Measurements from ENCODE around the gene GRIA4.

GRIA4 gene

DNA sequence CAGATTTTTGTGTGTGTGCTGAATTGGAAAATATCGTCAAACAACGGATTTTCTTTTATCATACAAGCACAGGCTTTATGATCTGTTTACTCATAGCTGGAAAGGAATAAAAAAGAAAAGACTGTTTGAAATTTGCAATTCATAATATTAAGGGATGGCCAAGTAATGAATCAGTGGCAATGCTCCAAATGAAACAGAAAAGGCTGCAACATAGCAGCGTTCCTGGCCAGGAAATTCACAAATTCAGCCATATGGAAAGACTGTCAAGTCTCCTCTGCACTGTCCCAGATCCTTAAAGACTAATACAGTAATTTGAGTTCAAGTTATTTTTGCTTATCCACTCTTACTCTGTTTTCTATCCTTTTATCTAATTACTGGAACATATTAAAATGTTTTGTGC is 313.9 kb downstream of the GRIA4 start:
- 94% methylated on average over 3 of the region's 3 CpGs for WGBS
- H3K9ac ChIP-seq (ENCODE audit: low read depth, low read length): no peak overlapping the region
- peaks cover 3% of the 10 kb centered on the region; the same call in 1 of the 2 replicates for H3K4me1 ChIP-seq (ENCODE audit: insufficient read depth, low read length)
- no peak overlapping the region for H3K27ac ChIP-seq (ENCODE audit: low read depth, low read length)
- no peaks in the 10 kb centered on the region for H3K9me3 ChIP-seq (ENCODE audit: insufficient read depth, low read depth, low read length)
- no peak overlapping the region for H3K4me3 ChIP-seq (ENCODE audit: low read length)
- H3K27me3 ChIP-seq (ENCODE audit: insufficient read depth, low read length): no peaks in the 10 kb centered on the region
- no peaks in the 10 kb centered on the region for H3K36me3 ChIP-seq (ENCODE audit: insufficient read depth, low read length)

- H3K27me3 ChIP-seq (ENCODE audit: insufficient read depth, low read length): no peaks in the 10 kb centered on the region
- 96% methylated on average over 2 of the region's 3 CpGs for WGBS
- no peak overlapping the region for H3K9ac ChIP-seq (ENCODE audit: low read depth, low read length)
- no peak overlapping the region for H3K27ac ChIP-seq (ENCODE audit: low read depth, low read length)
- no peaks in the 10 kb centered on the region for H3K9me3 ChIP-seq (ENCODE audit: insufficient read depth, low read depth, low read length)
- no peaks in the 10 kb centered on the region for H3K36me3 ChIP-seq (ENCODE audit: insufficient read depth, low read length)
- peaks cover 3% of the 10 kb centered on the region; the same call in 1 of the 2 replicates for H3K4me1 ChIP-seq (ENCODE audit: insufficient read depth, low read length)
- H3K4me3 ChIP-seq (ENCODE audit: low read length): no peak overlapping the region
These were observed 319.4 kb downstream of the GRIA4 start for GRCh38 chr11:105929084-105929955.

DNA sequence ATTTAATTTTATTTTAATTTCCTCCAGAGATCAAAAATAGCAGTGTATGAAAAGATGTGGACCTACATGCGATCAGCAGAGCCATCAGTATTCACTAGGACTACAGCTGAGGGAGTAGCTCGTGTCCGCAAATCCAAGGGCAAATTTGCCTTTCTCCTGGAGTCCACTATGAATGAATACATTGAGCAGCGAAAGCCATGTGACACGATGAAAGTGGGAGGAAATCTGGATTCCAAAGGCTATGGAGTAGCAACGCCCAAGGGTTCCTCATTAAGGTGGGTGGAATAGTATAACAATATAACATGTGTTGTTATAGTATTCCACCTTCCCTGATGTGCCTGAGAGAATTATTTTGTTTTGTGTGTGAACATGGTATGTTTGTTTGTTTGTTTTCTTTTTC is 323.8 kb downstream of the GRIA4 start:
- Histone ChIP-seq H3K9me3 (ENCODE audit: insufficient read depth, low read depth, low read length) (no peaks in the 10 kb centered on the region), H3K4me3 (ENCODE audit: low read length) (no peak overlapping the region), H3K9ac (ENCODE audit: low read depth, low read length) (no peak overlapping the region), H3K36me3 (ENCODE audit: insufficient read depth, low read length) (no peaks in the 10 kb centered on the region), H3K27ac (ENCODE audit: low read depth, low read length) (no peak overlapping the region), H3K4me1 (ENCODE audit: insufficient read depth, low read length) (peaks cover 21% of the 10 kb centered on the region), H3K27me3 (ENCODE audit: insufficient read depth, low read length) (no peaks in the 10 kb centered on the region)
- 91% methylated on average over 6 of the region's 6 CpGs for WGBS

DNA sequence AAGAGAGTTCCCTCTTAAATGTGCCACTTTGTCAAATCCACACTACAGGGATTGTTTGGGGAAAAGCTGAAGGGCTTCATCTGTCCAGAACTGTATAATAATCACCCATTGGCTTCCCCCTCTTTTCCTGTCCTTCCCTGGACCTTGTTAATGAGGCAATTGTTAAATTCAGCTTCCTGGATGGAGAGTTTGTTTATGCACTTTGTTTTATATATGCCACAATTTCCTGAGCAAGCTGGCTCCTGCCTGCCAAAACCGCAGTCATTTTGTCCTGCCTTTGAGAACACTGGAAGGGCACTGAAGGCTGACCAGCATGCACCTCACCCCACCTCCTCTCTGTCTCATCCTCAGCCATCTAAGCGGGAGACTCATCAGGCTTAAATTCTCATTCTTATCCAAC is 325.9 kb downstream of the GRIA4 start:
- WGBS: 78% methylated on average over 2 of the region's 2 CpGs

GRCh38 chr11:105937331-105937730 is 327.5 kb downstream of the GRIA4 start:
- Histone ChIP-seq H3K27me3 (ENCODE audit: insufficient read depth, low read length) (no peaks in the 10 kb centered on the region), H3K27ac (ENCODE audit: low read depth, low read length) (no peak overlapping the region), H3K4me1 (ENCODE audit: insufficient read depth, low read length) (peaks cover 21% of the 10 kb centered on the region), H3K9me3 (ENCODE audit: insufficient read depth, low read depth, low read length) (no peaks in the 10 kb centered on the region), H3K4me3 (ENCODE audit: low read length) (no peak overlapping the region), H3K36me3 (ENCODE audit: insufficient read depth, low read length) (no peaks in the 10 kb centered on the region), H3K9ac (ENCODE audit: low read depth, low read length) (no peak overlapping the region)
- 97% methylated on average over 2 of the region's 4 CpGs for WGBS

More for the DNA sequence above, 325.9 kb downstream of the GRIA4 start:
- H3K36me3 ChIP-seq (ENCODE audit: insufficient read depth, low read length): no peaks in the 10 kb centered on the region
- H3K4me1 ChIP-seq (ENCODE audit: insufficient read depth, low read length): peaks cover 21% of the 10 kb centered on the region
- H3K27me3 ChIP-seq (ENCODE audit: insufficient read depth, low read length): no peaks in the 10 kb centered on the region
- H3K9ac ChIP-seq (ENCODE audit: low read depth, low read length): no peak overlapping the region
- H3K27ac ChIP-seq (ENCODE audit: low read depth, low read length): no peak overlapping the region
- H3K4me3 ChIP-seq (ENCODE audit: low read length): no peak overlapping the region
- no peaks in the 10 kb centered on the region for H3K9me3 ChIP-seq (ENCODE audit: insufficient read depth, low read depth, low read length)

DNA sequence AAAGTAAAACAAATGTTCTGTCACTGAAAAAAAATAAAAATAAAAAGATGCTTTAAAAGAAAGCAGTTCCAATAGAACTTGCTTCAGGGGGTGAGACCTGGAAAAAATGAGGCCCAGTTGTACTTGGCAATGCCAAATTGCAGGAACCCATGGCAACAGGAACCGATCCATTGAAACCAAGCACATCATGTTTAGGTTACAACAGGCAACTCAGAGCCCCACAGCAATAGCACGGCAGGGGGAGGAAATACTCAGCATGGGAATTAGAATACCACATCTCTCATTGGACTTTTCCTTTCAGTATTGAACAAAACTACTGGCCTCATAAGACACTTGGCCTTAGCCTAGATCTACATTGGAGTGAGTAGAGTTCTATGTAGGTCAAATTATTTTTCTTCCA is 327.9 kb downstream of the GRIA4 start:
- Histone ChIP-seq H3K9ac (ENCODE audit: low read depth, low read length) (no peak overlapping the region), H3K4me3 (ENCODE audit: low read length) (no peak overlapping the region), H3K4me1 (ENCODE audit: insufficient read depth, low read length) (peaks cover 21% of the 10 kb centered on the region), H3K36me3 (ENCODE audit: insufficient read depth, low read length) (no peaks in the 10 kb centered on the region), H3K27ac (ENCODE audit: low read depth, low read length) (no peak overlapping the region), H3K9me3 (ENCODE audit: insufficient read depth, low read depth, low read length) (no peaks in the 10 kb centered on the region), H3K27me3 (ENCODE audit: insufficient read depth, low read length) (no peaks in the 10 kb centered on the region)
- 81% methylated on average over 2 of the region's 2 CpGs for WGBS

GRCh38 chr11:105942921-105943320 is 333.0 kb downstream of the GRIA4 start:
- no peaks in the 10 kb centered on the region for H3K27me3 ChIP-seq (ENCODE audit: insufficient read depth, low read length)
- no peaks in the 10 kb centered on the region for H3K9me3 ChIP-seq (ENCODE audit: insufficient read depth, low read depth, low read length)
- no peak overlapping the region for H3K27ac ChIP-seq (ENCODE audit: low read depth, low read length)
- peaks cover 7% of the 10 kb centered on the region for H3K4me1 ChIP-seq (ENCODE audit: insufficient read depth, low read length)
- H3K36me3 ChIP-seq (ENCODE audit: insufficient read depth, low read length): no peaks in the 10 kb centered on the region
- WGBS: 92% methylated on average over 2 of the region's 2 CpGs
- no peak overlapping the region for H3K9ac ChIP-seq (ENCODE audit: low read depth, low read length)
- no peak overlapping the region for H3K4me3 ChIP-seq (ENCODE audit: low read length)

DNA sequence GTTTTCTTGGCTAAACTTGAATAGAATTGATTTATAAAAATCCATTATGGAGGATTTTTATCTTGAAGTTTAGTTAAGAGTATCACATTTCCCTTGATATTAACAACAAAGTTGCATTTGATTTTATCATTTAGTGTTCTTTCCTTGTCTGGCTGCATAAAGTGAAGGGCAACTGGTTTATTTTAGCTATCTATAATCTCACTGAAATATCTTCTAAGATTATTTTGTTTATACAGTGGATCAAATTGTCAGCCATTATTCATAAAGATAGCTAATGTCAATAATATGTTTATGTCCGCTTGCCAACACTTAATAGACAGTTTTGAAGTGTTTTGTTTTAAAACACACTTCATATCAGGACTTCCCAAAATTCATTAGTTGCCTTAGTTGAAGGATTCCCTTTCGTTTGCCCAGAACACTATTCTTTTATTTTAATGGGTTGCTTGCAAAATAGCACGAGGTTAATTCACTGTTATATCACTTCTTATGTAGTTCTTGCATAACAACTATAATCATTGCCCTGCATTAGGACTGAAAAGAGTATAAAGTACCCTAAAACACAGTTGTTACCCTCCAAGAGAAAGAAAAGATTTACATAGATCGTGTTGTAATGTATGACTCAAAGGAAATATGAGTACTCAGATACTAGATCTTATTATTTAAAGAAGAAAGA is 339.2 kb downstream of the GRIA4 start:
- no peak overlapping the region for H3K9ac ChIP-seq (ENCODE audit: low read depth, low read length)
- no peak overlapping the region for H3K4me3 ChIP-seq (ENCODE audit: low read length)
- no peaks in the 10 kb centered on the region for H3K9me3 ChIP-seq (ENCODE audit: insufficient read depth, low read depth, low read length)
- no CpG with 5 or more reads among the region's 4 CpGs for WGBS
- H3K4me1 ChIP-seq (ENCODE audit: insufficient read depth, low read length): peaks cover 3% of the 10 kb centered on the region; the same call in 1 of the 2 replicates
- H3K36me3 ChIP-seq (ENCODE audit: insufficient read depth, low read length): no peaks in the 10 kb centered on the region
- no peaks in the 10 kb centered on the region for H3K27me3 ChIP-seq (ENCODE audit: insufficient read depth, low read length)
- H3K27ac ChIP-seq (ENCODE audit: low read depth, low read length): no peak overlapping the region

DNA sequence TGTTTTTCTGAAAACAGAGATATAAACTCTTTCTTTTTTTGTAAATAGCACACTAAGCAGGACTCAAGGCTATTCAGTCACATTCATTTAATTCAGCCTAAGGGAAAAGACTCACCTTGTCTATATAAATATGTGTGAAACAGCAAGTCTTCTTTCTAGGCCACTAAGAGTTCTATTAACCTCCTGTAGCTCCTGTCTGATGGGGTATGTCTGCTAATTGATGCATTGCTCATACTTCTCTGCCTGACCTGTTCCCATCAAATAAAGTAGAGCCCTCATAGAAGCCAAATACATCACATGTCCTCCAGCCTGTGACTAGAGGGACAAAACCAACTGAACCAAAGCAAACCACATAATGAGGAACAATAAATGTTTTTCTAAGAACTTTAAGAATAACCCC is 344.0 kb downstream of the GRIA4 start:
- Histone ChIP-seq H3K9ac (ENCODE audit: low read depth, low read length) (no peak overlapping the region), H3K4me1 (ENCODE audit: insufficient read depth, low read length) (no peaks in the 10 kb centered on the region), H3K27me3 (ENCODE audit: insufficient read depth, low read length) (no peaks in the 10 kb centered on the region), H3K27ac (ENCODE audit: low read depth, low read length) (no peak overlapping the region), H3K4me3 (ENCODE audit: low read length) (no peak overlapping the region), H3K9me3 (ENCODE audit: insufficient read depth, low read depth, low read length) (no peaks in the 10 kb centered on the region), H3K36me3 (ENCODE audit: insufficient read depth, low read length) (no peaks in the 10 kb centered on the region)

DNA sequence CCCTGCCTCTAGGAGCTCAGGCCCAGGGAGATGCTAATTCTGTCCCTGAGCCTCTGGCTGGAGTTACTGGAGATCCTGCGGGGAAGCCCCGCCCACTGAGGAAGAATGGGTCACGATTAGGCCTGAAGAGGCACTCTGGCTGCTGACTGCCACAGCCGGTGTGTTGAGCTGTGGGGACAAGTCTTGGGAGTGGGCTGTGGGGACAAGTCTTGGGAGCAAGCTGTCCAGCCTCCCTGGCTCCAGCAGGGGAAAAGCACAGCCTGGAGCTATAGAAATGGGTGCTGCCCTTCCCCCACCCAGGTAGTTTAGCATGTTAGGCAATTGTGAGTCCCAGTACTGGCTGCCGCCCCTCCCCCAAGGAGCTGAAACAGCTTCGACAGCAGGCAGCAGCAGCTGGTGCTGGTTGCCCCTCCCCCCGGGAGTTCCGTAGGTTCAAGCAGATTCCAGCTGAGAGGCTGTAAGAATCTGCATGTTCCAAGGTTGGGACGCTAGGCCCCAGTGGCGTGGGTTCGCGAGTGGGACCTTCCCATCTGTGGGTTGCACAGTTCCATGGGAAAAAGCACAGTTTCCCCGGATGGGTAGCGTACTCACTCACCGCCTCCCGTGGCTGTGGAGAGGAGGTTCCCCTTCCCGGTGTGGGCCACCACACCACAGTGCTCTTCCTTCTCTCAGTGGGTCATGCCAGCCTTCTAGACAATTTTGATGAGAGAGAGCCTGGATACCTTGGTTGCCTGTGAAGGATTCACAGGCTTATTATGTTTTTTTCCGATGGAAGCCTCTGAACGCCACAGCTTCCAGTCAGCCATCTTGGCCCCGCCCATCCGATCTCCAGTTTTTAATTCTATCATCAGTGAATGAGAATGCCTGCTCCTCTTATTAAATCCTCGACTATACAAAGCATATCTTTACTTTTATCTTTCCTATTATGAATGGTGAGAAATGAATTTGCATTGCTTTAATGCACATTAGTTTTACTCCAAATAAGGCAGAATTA is 350.7 kb downstream of the GRIA4 start:
- WGBS: 81% methylated on average over 21 of the region's 22 CpGs
- peak overlapping the region; percentile 34; the same call in 1 of the 2 replicates for H3K27ac ChIP-seq (ENCODE audit: low read depth, low read length)
- peak overlapping the region; percentile 30; the same call in 1 of the 2 replicates for H3K9ac ChIP-seq (ENCODE audit: low read depth, low read length)
- no peaks in the 10 kb centered on the region for H3K27me3 ChIP-seq (ENCODE audit: insufficient read depth, low read length)
- no peaks in the 10 kb centered on the region for H3K36me3 ChIP-seq (ENCODE audit: insufficient read depth, low read length)
- peaks cover 9% of the 10 kb centered on the region; the same call in 1 of the 2 replicates for H3K4me1 ChIP-seq (ENCODE audit: insufficient read depth, low read length)
- no peak overlapping the region for H3K4me3 ChIP-seq (ENCODE audit: low read length)
- H3K9me3 ChIP-seq (ENCODE audit: insufficient read depth, low read depth, low read length): no peaks in the 10 kb centered on the region

All from HUES64 (cell line).